Measurements from ENCODE around the gene BCAS3.

BCAS3 gene

GRCh38 chr17:61363601-61364462 lies 686.2 kb downstream of the BCAS3 start:
- no peak for DNase-seq
- in situ Hi-C loops (cut with MboI; ENCODE audit: low pct_unique_long_range_greater_than_20kb, low sequenced_read_pairs) = no loop called here

- no peak for DNase-seq
- in situ Hi-C loops (cut with MboI; ENCODE audit: low pct_unique_long_range_greater_than_20kb, low sequenced_read_pairs) = no loop called here
Observed at GRCh38 chr17:61364463-61364846, 686.8 kb downstream of the BCAS3 start.

- in situ Hi-C loops (cut with MboI; ENCODE audit: low pct_unique_long_range_greater_than_20kb, low sequenced_read_pairs) = no loop called here
Observed at GRCh38 chr17:61366076-61366714, 688.5 kb downstream of the BCAS3 start.

GRCh38 chr17:61366715-61367413 lies 689.2 kb downstream of the BCAS3 start:
- no peak for DNase-seq
- in situ Hi-C loops (cut with MboI; ENCODE audit: low pct_unique_long_range_greater_than_20kb, low sequenced_read_pairs) = no loop called here

More at GRCh38 chr17:61366076-61366714, 688.5 kb downstream of the BCAS3 start:
- DNase-seq = no peak

- in situ Hi-C loops (cut with MboI; ENCODE audit: low pct_unique_long_range_greater_than_20kb, low sequenced_read_pairs) = no loop called here
- DNase-seq = no peak
Observed at GRCh38 chr17:61368049-61368831, 690.6 kb downstream of the BCAS3 start.

GRCh38 chr17:61368832-61369450 lies 691.3 kb downstream of the BCAS3 start:
- in situ Hi-C loops (cut with MboI; ENCODE audit: low pct_unique_long_range_greater_than_20kb, low sequenced_read_pairs) = no loop called here
- DNase-seq = no peak

- DNase-seq = no peak
- in situ Hi-C loops (cut with MboI; ENCODE audit: low pct_unique_long_range_greater_than_20kb, low sequenced_read_pairs) = no loop called here
Observed at GRCh38 chr17:61369751-61370150, 692.1 kb downstream of the BCAS3 start.

- no peak for DNase-seq
- in situ Hi-C loops (cut with MboI; ENCODE audit: low pct_unique_long_range_greater_than_20kb, low sequenced_read_pairs) = no loop called here
Observed at GRCh38 chr17:61371179-61371578, 693.5 kb downstream of the BCAS3 start.

GRCh38 chr17:61371606-61372005 lies 694.0 kb downstream of the BCAS3 start:
- in situ Hi-C loops (cut with MboI; ENCODE audit: low pct_unique_long_range_greater_than_20kb, low sequenced_read_pairs) = no loop called here
- DNase-seq = no peak

GRCh38 chr17:61372436-61372835 lies 694.8 kb downstream of the BCAS3 start:
- in situ Hi-C loops (cut with MboI; ENCODE audit: low pct_unique_long_range_greater_than_20kb, low sequenced_read_pairs) = no loop called here
- DNase-seq = no peak

- in situ Hi-C loops (cut with MboI; ENCODE audit: low pct_unique_long_range_greater_than_20kb, low sequenced_read_pairs) = loop anchor here (25.0 kb wide), 2 partner anchors 365 to 665 kb away; no protein-coding TSS in a partner anchor
- DNase-seq = no peak
Observed at GRCh38 chr17:61376931-61377838, 699.5 kb downstream of the BCAS3 start.

GRCh38 chr17:61378658-61379456 lies 701.2 kb downstream of the BCAS3 start:
- DNase-seq = no peak
- in situ Hi-C loops (cut with MboI; ENCODE audit: low pct_unique_long_range_greater_than_20kb, low sequenced_read_pairs) = loop anchor here (25.0 kb wide), 2 partner anchors 367 to 667 kb away; no protein-coding TSS in a partner anchor

GRCh38 chr17:61379457-61380216 lies 702.0 kb downstream of the BCAS3 start:
- no peak for DNase-seq
- in situ Hi-C loops (cut with MboI; ENCODE audit: low pct_unique_long_range_greater_than_20kb, low sequenced_read_pairs) = loop anchor here (25.0 kb wide), 2 partner anchors 367 to 667 kb away; no protein-coding TSS in a partner anchor

GRCh38 chr17:61380217-61380835 lies 702.7 kb downstream of the BCAS3 start:
- no peak for DNase-seq
- in situ Hi-C loops (cut with MboI; ENCODE audit: low pct_unique_long_range_greater_than_20kb, low sequenced_read_pairs) = loop anchor here (25.0 kb wide), 2 partner anchors 368 to 668 kb away; no protein-coding TSS in a partner anchor

GRCh38 chr17:61380836-61381525 lies 703.3 kb downstream of the BCAS3 start:
- DNase-seq = no peak
- in situ Hi-C loops (cut with MboI; ENCODE audit: low pct_unique_long_range_greater_than_20kb, low sequenced_read_pairs) = loop anchor here (25.0 kb wide), 2 partner anchors 369 to 669 kb away; no protein-coding TSS in a partner anchor
